IMR-90 (cell line): ENCODE data around the gene BRWD1. TPM values are rescaled to one million over a fixed set of nuclear protein-coding genes. Genes with fewer than 3 reads are reported as not detected.

Experiments
- ATAC-seq: fragments of 200-7000 bp; cut with Tn5 transposase; 2 replicates; pipeline ENCODE4 v1.9.1; 2020; ENCODE audit warnings: low read depth, mild to moderate bottlenecking, moderate library complexity
- BruUV-seq: library from RNA; stranded (reverse); fragments of 400-500 nt; replicated peaks from 2 replicates; lab custom pipeline; 2021; lab: Mats Ljungman, UMichigan
- CTCF ChIA-PET: fragments of 300-600 bp; formaldehyde crosslinking; extraction: SDS; loops from one replicate; lab custom pipeline; 2021; ENCODE audit warnings: antibody characterized with exemption; lab: Yijun Ruan, JAX
- POLR2A ChIA-PET: fragments of 300-600 bp; sonication (Branson Sonifier 250); formaldehyde crosslinking; loops from one replicate; lab custom pipeline; 2022; ENCODE audit warnings: antibody characterized with exemption; ENCODE audit not compliant: unreplicated experiment; lab: Charles Lee
- DNase-seq: peaks from one replicate; pipeline ENCODE4 v3.0.0; 2013
- H2AFZ ChIP-seq: replicated peaks from 2 replicates; pipeline ENCODE3; 2013; ENCODE audit warnings: low read length, mild to moderate bottlenecking; ENCODE audit not compliant: poor library complexity
- H2AK5ac ChIP-seq: 2 replicates; pipeline ENCODE4 v1.6.1; 2013; ENCODE audit warnings: low read depth, low read length, inconsistent platforms
- H2AK9ac ChIP-seq: replicated peaks from 2 replicates; pipeline ENCODE3; 2013; ENCODE audit warnings: mild to moderate bottlenecking, low read depth, low read length, moderate library complexity; ENCODE audit not compliant: poor library complexity
- H2BK120ac ChIP-seq: 2 replicates; pipeline ENCODE4 v1.6.1; 2013; ENCODE audit warnings: low read depth, low read length, inconsistent platforms
- H2BK15ac ChIP-seq: 3 replicates; pipeline ENCODE4 v1.6.1; 2013; ENCODE audit warnings: low read depth, low read length, inconsistent platforms
- H2BK20ac ChIP-seq: 2 replicates; pipeline ENCODE4 v1.6.1; 2013; ENCODE audit warnings: low read depth, mild to moderate bottlenecking, inconsistent platforms, low read length, moderate library complexity
- H2BK5ac ChIP-seq: 2 replicates; pipeline ENCODE4 v1.6.1; 2013; ENCODE audit warnings: mild to moderate bottlenecking, low read depth, low read length, inconsistent platforms; ENCODE audit not compliant: poor library complexity, severe bottlenecking
- H3K14ac ChIP-seq: replicated peaks from 2 replicates; pipeline ENCODE4 v1.6.1; 2013; ENCODE audit warnings: low read depth, low read length, inconsistent platforms
- H3K18ac ChIP-seq: 2 replicates; pipeline ENCODE4 v1.6.1; 2013; ENCODE audit warnings: low read depth, low read length, control low read depth
- H3K23ac ChIP-seq: 2 replicates; pipeline ENCODE4 v1.6.1; 2013; ENCODE audit warnings: low read depth, low read length, inconsistent platforms
- H3K27ac ChIP-seq: 2 replicates; pipeline ENCODE4 v1.5.1; 2013; ENCODE audit warnings: mild to moderate bottlenecking, control low read depth, low read length; ENCODE audit not compliant: insufficient read depth
- H3K27me3 ChIP-seq: 2 replicates; pipeline ENCODE4 v1.6.1; 2013; ENCODE audit warnings: low read length; ENCODE audit not compliant: control insufficient read depth, insufficient read depth
- H3K36me3 ChIP-seq: 2 replicates; pipeline ENCODE4 v1.6.1; 2013; ENCODE audit warnings: low read length, mixed read lengths; ENCODE audit not compliant: control insufficient read depth, insufficient read depth
- H3K4ac ChIP-seq: 2 replicates; pipeline ENCODE4 v1.6.1; 2013; ENCODE audit warnings: low read depth, low read length, inconsistent platforms
- H3K4me1 ChIP-seq: 2 replicates; pipeline ENCODE4 v1.6.1; 2013; ENCODE audit warnings: low read length, mixed read lengths; ENCODE audit not compliant: control insufficient read depth, insufficient read depth
- H3K4me2 ChIP-seq: 2 replicates; pipeline ENCODE4 v1.6.1; 2013; ENCODE audit warnings: low read depth, mild to moderate bottlenecking, control low read depth, low read length, moderate library complexity
- H3K4me3 ChIP-seq: 2 replicates; pipeline ENCODE4 v1.5.1; 2013; ENCODE audit warnings: low read depth, mild to moderate bottlenecking, control low read depth, low read length, moderate library complexity; ENCODE audit not compliant: insufficient read depth
- H3K56ac ChIP-seq: 2 replicates; pipeline ENCODE4 v1.6.1; 2013; ENCODE audit warnings: low read length, inconsistent platforms; ENCODE audit not compliant: insufficient read depth; ENCODE audit errors: extremely low read depth
- H3K79me1 ChIP-seq, 2 experiments: 2 replicates each; pipeline ENCODE4 v1.6.1; 2013; ENCODE audit warnings: low read length in 2 of 2, inconsistent platforms in 1 of 2, low read depth in 1 of 2
- H3K9ac ChIP-seq: 2 replicates; pipeline ENCODE4 v1.6.1; 2013; ENCODE audit warnings: low read depth, low read length, control low read depth
- H3K9me1 ChIP-seq: 2 replicates; pipeline ENCODE4 v1.6.1; 2013; ENCODE audit warnings: low read length, inconsistent platforms; ENCODE audit not compliant: insufficient read depth
- H3K9me3 ChIP-seq: 2 replicates; pipeline ENCODE4 v1.6.1; 2013; ENCODE audit warnings: low read length; ENCODE audit not compliant: control insufficient read depth, insufficient read depth
- H4K20me1 ChIP-seq: 2 replicates; pipeline ENCODE4 v1.6.1; 2013; ENCODE audit warnings: low read length, inconsistent platforms; ENCODE audit not compliant: insufficient read depth
- H4K5ac ChIP-seq: 2 replicates; pipeline ENCODE4 v1.6.1; 2013; ENCODE audit warnings: mild to moderate bottlenecking, low read depth, low read length, control low read depth
- H4K8ac ChIP-seq, 2 experiments: 2 replicates each; pipeline ENCODE4 v1.6.1; 2013; ENCODE audit warnings: low read depth in 2 of 2, low read length in 2 of 2, control low read depth in 1 of 2, inconsistent platforms in 1 of 2
- H4K91ac ChIP-seq: 2 replicates; pipeline ENCODE4 v1.6.1; 2013; ENCODE audit warnings: low read depth, low read length, inconsistent platforms; ENCODE audit not compliant: insufficient read depth
- BHLHE40 ChIP-seq: fragments of 150-350 bp; IDR thresholded peaks from 2 replicates; pipeline ENCODE4 v1.6.1; 2016; ENCODE audit warnings: mild to moderate bottlenecking, low read depth, low read length
- CEBPB ChIP-seq: IDR thresholded peaks from 2 replicates; pipeline ENCODE4 v1.6.1; 2012; ENCODE audit warnings: low read depth, low read length, improper control_type of control experiment
- CHD1 ChIP-seq: IDR thresholded peaks from 2 replicates; pipeline ENCODE4 v1.6.1; 2012; ENCODE audit warnings: low read depth, low read length, improper control_type of control experiment
- FOS ChIP-seq: fragments of 150-350 bp; IDR thresholded peaks from 2 replicates; pipeline ENCODE4 v1.6.1; 2016; ENCODE audit warnings: low read depth, low read length
- MAFK ChIP-seq: IDR thresholded peaks from 2 replicates; pipeline ENCODE4 v1.6.1; 2012; ENCODE audit warnings: low read depth, low read length, improper control_type of control experiment
- MAZ ChIP-seq: IDR thresholded peaks from 2 replicates; pipeline ENCODE4 v1.6.1; 2012; ENCODE audit warnings: low read depth, mild to moderate bottlenecking, low read length, improper control_type of control experiment, moderate library complexity, borderline replicate concordance
- MXI1 ChIP-seq: IDR thresholded peaks from 2 replicates; pipeline ENCODE4 v1.6.1; 2012; ENCODE audit warnings: low read depth, mild to moderate bottlenecking, low read length, moderate library complexity, borderline replicate concordance
- NFE2L2 ChIP-seq: fragments of 150-350 bp; IDR thresholded peaks from 2 replicates; pipeline ENCODE4 v1.6.1; 2016; ENCODE audit warnings: low read depth, mild to moderate bottlenecking, low read length
- POLR2A ChIP-seq: IDR thresholded peaks from 2 replicates; pipeline ENCODE4 v1.6.1; 2012; ENCODE audit warnings: mild to moderate bottlenecking, low read depth, low read length
- RAD21 ChIP-seq: IDR thresholded peaks from 2 replicates; pipeline ENCODE4 v1.6.1; 2012; ENCODE audit warnings: low read length, improper control_type of control experiment
- RCOR1 ChIP-seq: IDR thresholded peaks from 2 replicates; pipeline ENCODE4 v1.6.1; 2012; ENCODE audit warnings: mild to moderate bottlenecking, low read length, improper control_type of control experiment; ENCODE audit not compliant: insufficient replicate concordance
- RFX5 ChIP-seq: IDR thresholded peaks from 2 replicates; pipeline ENCODE4 v1.8.0; 2012; ENCODE audit warnings: low read depth, mild to moderate bottlenecking, low read length, moderate library complexity
- SMC3 ChIP-seq: fragments of 150-350 bp; IDR thresholded peaks from 2 replicates; pipeline ENCODE4 v1.6.1; 2016; ENCODE audit warnings: low read depth, mild to moderate bottlenecking, antibody characterized with exemption, low read length, moderate library complexity
- USF2 ChIP-seq: fragments of 150-350 bp; IDR thresholded peaks from 2 replicates; pipeline ENCODE4 v1.6.1; 2017; ENCODE audit warnings: mild to moderate bottlenecking, antibody characterized with exemption, low read length, low read depth
- WGBS, 2 experiments: methylation state at CpG; one replicate each; pipeline versions ENCODE4 v1.1.5 to v1.1.7; 2013; ENCODE audit warnings: missing lambda C conversion rate in 2 of 2; ENCODE audit not compliant: insufficient read length in 1 of 2; ENCODE audit errors: extremely low coverage in 2 of 2; 5-methylcytosine and 5-hydroxymethylcytosine counted together
- dilution Hi-C: fragments of 300-500 bp; cut with HindIII; formaldehyde crosslinking; loops from one replicate; pipeline ENCODE4 v1.14.3; 2018; ENCODE audit warnings: low sequenced_read_pairs; ENCODE audit not compliant: unreplicated experiment
- in situ Hi-C: fragments of 300-500 bp; cut with MboI; formaldehyde crosslinking; loops from 3 replicates; pipeline ENCODE4 v1.14.3; 2019; ENCODE audit warnings: low sequenced_read_pairs, inconsistent platforms, mixed read lengths
- intact Hi-C: fragments of 100-400 bp; cut with micrococcal nuclease; formaldehyde crosslinking; loops from 2 replicates; pipeline ENCODE4 v1.10.0; 2022
- polyA plus RNA-seq, 3 experiments: library from polyadenylated mRNA; depleted of rRNA; stranded (reverse); fragments of >200 nt; gene quantifications; 2 replicates each; pipeline ENCODE4 v1.2.3, GENCODE V29; 2012; ENCODE audit warnings: low replicate concordance in 1 of 3
- total RNA-seq: library from RNA; depleted of rRNA; stranded (reverse); fragments of >200 nt; gene quantifications from 2 replicates; pipeline ENCODE4 v1.2.3, GENCODE V29; 2012
- TF ChIP-seq, protein P1 (sequence below): conservative IDR thresholded peaks from 2 replicates; pipeline ENCODE4 v1.5.1; 2012; ENCODE audit warnings: mild to moderate bottlenecking, low read depth, low read length, improper control_type of control experiment
- TF ChIP-seq, protein P2 (sequence below): fragments of 150-350 bp; IDR thresholded peaks from 2 replicates; pipeline ENCODE4 v1.6.1; 2016; ENCODE audit warnings: low read depth, mild to moderate bottlenecking, low read length, moderate library complexity, borderline replicate concordance

BRWD1 gene
- total and polyA plus RNA-seq, 2 of the 4 experiments (the other 2 are of a cell fraction), result 6.7 to 28.7 TPM

- intact Hi-C loops, result no loop called here
- Histone ChIP-seq H3K9me1 (no peaks in the 10 kb centered on the region), H3K23ac (no peak overlapping the region), H3K9me3 (peaks cover 2% of the 10 kb centered on the region), H4K8ac (no peak overlapping the region), H2BK120ac (no peak overlapping the region), H3K27me3 (peaks cover 24% of the 10 kb centered on the region), H3K27ac (no peak overlapping the region), H3K14ac (no peak overlapping the region), H4K5ac (no peak overlapping the region), H3K18ac (no peak overlapping the region), H3K9ac (no peak overlapping the region), H2BK5ac (no peak overlapping the region), H3K79me1 (no peaks in the 10 kb centered on the region), H2BK15ac (no peak overlapping the region), H2AK5ac (no peak overlapping the region), H3K4me3 (no peak overlapping the region), H4K91ac (no peak overlapping the region), H3K4me2 (no peak overlapping the region), H2AK9ac (no peak overlapping the region), H4K20me1 (no peaks in the 10 kb centered on the region), H3K36me3 (no peaks in the 10 kb centered on the region), H3K4me1 (peaks cover 2% of the 10 kb centered on the region; the same call in 1 of the 2 replicates), H2AFZ (no peak overlapping the region), H2BK20ac (no peak overlapping the region), H3K56ac (no peak overlapping the region), H3K4ac (no peak overlapping the region)
- TF ChIP-seq USF2 (no peak), RFX5 (no peak), FOS (no peak), MAZ (no peak), RAD21 (no peak), BHLHE40 (no peak), CHD1 (no peak), NFE2L2 (no peak), MAFK (no peak), POLR2A (no peak), CEBPB (no peak), SMC3 (no peak), MXI1 (no peak), RCOR1 (no peak)
- TF ChIP-seq, protein P1, sequence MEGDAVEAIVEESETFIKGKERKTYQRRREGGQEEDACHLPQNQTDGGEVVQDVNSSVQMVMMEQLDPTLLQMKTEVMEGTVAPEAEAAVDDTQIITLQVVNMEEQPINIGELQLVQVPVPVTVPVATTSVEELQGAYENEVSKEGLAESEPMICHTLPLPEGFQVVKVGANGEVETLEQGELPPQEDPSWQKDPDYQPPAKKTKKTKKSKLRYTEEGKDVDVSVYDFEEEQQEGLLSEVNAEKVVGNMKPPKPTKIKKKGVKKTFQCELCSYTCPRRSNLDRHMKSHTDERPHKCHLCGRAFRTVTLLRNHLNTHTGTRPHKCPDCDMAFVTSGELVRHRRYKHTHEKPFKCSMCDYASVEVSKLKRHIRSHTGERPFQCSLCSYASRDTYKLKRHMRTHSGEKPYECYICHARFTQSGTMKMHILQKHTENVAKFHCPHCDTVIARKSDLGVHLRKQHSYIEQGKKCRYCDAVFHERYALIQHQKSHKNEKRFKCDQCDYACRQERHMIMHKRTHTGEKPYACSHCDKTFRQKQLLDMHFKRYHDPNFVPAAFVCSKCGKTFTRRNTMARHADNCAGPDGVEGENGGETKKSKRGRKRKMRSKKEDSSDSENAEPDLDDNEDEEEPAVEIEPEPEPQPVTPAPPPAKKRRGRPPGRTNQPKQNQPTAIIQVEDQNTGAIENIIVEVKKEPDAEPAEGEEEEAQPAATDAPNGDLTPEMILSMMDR, result no peak
- TF ChIP-seq, protein P2, sequence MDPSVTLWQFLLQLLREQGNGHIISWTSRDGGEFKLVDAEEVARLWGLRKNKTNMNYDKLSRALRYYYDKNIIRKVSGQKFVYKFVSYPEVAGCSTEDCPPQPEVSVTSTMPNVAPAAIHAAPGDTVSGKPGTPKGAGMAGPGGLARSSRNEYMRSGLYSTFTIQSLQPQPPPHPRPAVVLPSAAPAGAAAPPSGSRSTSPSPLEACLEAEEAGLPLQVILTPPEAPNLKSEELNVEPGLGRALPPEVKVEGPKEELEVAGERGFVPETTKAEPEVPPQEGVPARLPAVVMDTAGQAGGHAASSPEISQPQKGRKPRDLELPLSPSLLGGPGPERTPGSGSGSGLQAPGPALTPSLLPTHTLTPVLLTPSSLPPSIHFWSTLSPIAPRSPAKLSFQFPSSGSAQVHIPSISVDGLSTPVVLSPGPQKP, result no peak
- in situ Hi-C loops, result loop anchor here (5.0 kb wide), 1 partner anchor 621 kb away; no protein-coding TSS in a partner anchor
- DNase-seq, result no peak
- BruUV-seq, result no TSS peak
- ChIA-PET POLR2A (no interaction called here), CTCF (no interaction called here)
- dilution Hi-C loops, result no loop called here
- ATAC-seq, result no peak
- WGBS, 2 experiments, result no CpG with 5 or more reads among the region's 3 CpGs
Measured at GRCh38 chr21:39142972-39143371, 170.5 kb downstream of the BRWD1 start.
